HEK293T (cell line): ENCODE measurements around the gene PIR.

ENCODE experiments used
- ARNT ChIP-seq: fragments of 450-650 bp; IDR thresholded peaks from 2 replicates; pipeline ENCODE4 v1.6.1; 2017; ENCODE audit warnings: mild to moderate bottlenecking
- BHLHE40 ChIP-seq: fragments of 450-650 bp; IDR thresholded peaks from 2 replicates; pipeline ENCODE4 v1.6.1; 2016; ENCODE audit warnings: mild to moderate bottlenecking, moderate library complexity, borderline replicate concordance
- NFRKB ChIP-seq: fragments of 450-650 bp; IDR thresholded peaks from 2 replicates; pipeline ENCODE4 v1.6.1; 2016; ENCODE audit warnings: mild to moderate bottlenecking, moderate library complexity
- PKNOX1 ChIP-seq: fragments of 450-650 bp; IDR thresholded peaks from 2 replicates; pipeline ENCODE4 v1.6.1; 2016
- SP1 ChIP-seq: fragments of 450-650 bp; IDR thresholded peaks from 2 replicates; pipeline ENCODE4 v1.6.1; 2017

GRCh38 chrX:15525664-15526416 lies 32.7 kb upstream of the PIR start:
- TF ChIP-seq PKNOX1: no peak
- no peak for TF ChIP-seq NFRKB
- TF ChIP-seq ARNT: no peak
- TF ChIP-seq SP1: no peak
- TF ChIP-seq BHLHE40: no peak
